ENCODE measurements around the gene KNOP1. TPM values are rescaled to one million over a fixed set of nuclear protein-coding genes. Genes with fewer than 3 reads are reported as not detected.

Gene KNOP1
- 1 to 10 TPM; 6.1 to 9.2 (median 7.9) TPM for total RNA-seq
- 12.5 TPM for polyA plus RNA-seq
- long read RNA-seq, donor 1, full-length matches to known transcripts = 2 of 16 reads
- long read RNA-seq, donor 1, partial matches to known transcripts = 12 of 16 reads
- long read RNA-seq, donor 1, other reads (novel, unspliced or antisense) = 2 of 16 reads
- long read RNA-seq, donor 2, full-length matches to known transcripts = 6 of 11 reads
- long read RNA-seq, donor 2, partial matches to known transcripts = 1 of 11 reads
- long read RNA-seq, donor 2, other reads (novel, unspliced or antisense) = 4 of 11 reads
- long read RNA-seq, donor 3, full-length matches to known transcripts = 1 of 3 reads
- long read RNA-seq, donor 3, partial matches to known transcripts = 1 of 3 reads
- long read RNA-seq, donor 3, other reads (novel, unspliced or antisense) = 1 of 3 reads
- long read RNA-seq, donor 4, full-length matches to known transcripts = 9 of 11 reads
- long read RNA-seq, donor 4, partial matches to known transcripts = 0 of 11 reads
- long read RNA-seq, donor 4, other reads (novel, unspliced or antisense) = 2 of 11 reads

GRCh38 chr16:19717741-19718623 lies at the start of gene KNOP1, which contains the start of gene IQCK:
KNOP1 (minus strand) TSS chr16:19718227; CDS start chr16:19715035, 3,192 bp downstream.
IQCK (plus strand) TSS chr16:19718271; CDS start chr16:19718307, 36 bp downstream.
- H3K27me3 ChIP-seq (ENCODE audit: control insufficient read depth, insufficient read depth) = no peaks in the 10 kb centered on the region
- under 1% methylated on average over 88 of the region's 88 CpGs for WGBS
- no peaks in the 10 kb centered on the region for H3K9me3 ChIP-seq (ENCODE audit: control insufficient read depth, low read length)
- H3K4me1 ChIP-seq (ENCODE audit: control insufficient read depth, insufficient read depth, low read length) = peaks cover 4% of the 10 kb centered on the region
- peak within 1 kb of the TSS; percentile 68 for H3K4me3 ChIP-seq (ENCODE audit: low read length)
- intact Hi-C loops (cut with DNase I) = loop anchor here in 3 of 4 donors (5.0 to 10.0 kb wide), 3 partner anchors 157 to 169 kb away; partner anchors contain the start of gene GPRC5B (in 1 of the 3)
- peak; percentile 97 for ATAC-seq
- peak within 1 kb of the TSS; percentile 59 for H3K27ac ChIP-seq (ENCODE audit: low read length)
- DNase-seq = peak; percentile 93 to 97 (median 96)

DNA sequence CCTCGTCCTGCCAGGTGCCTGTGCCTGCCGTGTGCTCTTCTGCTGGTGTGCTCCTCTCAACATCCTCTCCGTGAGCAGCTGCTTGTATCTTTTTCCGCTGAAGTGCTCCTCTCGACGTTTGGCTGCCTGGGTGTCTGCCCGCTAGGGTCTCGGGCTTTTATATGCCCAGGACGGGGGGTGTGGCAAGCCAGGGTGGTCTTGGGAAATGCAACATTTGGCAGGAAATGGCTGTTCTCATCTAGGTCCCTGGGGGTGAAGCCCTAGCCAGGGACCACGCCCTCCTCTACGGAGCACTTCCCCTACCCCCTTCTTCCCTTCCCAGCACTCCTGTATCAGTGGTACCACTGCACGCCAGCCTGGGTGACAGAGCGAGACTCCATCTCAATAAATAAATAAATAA lies 49.5 kb upstream of the KNOP1 start:
- 84% methylated on average over 13 of the region's 13 CpGs for WGBS
- H3K9me3 ChIP-seq (ENCODE audit: control insufficient read depth, low read length) = no peaks in the 10 kb centered on the region
- no peaks in the 10 kb centered on the region for H3K27me3 ChIP-seq (ENCODE audit: control insufficient read depth, insufficient read depth)
- ATAC-seq = peak in 1 of 2 donors; percentile 16
- no peak for DNase-seq
- H3K4me3 ChIP-seq (ENCODE audit: low read length) = no peak overlapping the region
- H3K4me1 ChIP-seq (ENCODE audit: control insufficient read depth, insufficient read depth, low read length) = no peaks in the 10 kb centered on the region
- H3K27ac ChIP-seq (ENCODE audit: low read length) = no peak overlapping the region
- intact Hi-C loops (cut with DNase I) = no loop called here

- Histone ChIP-seq H3K4me1 (ENCODE audit: control insufficient read depth, insufficient read depth, low read length) (no peaks in the 10 kb centered on the region), H3K4me3 (ENCODE audit: low read length) (no peak overlapping the region), H3K27ac (ENCODE audit: low read length) (no peak overlapping the region), H3K27me3 (ENCODE audit: control insufficient read depth, insufficient read depth) (no peaks in the 10 kb centered on the region), H3K9me3 (ENCODE audit: control insufficient read depth, low read length) (no peaks in the 10 kb centered on the region)
- ATAC-seq (no peak), DNase-seq (no peak)
- intact Hi-C loops (cut with DNase I) = no loop called here
- 95% methylated on average over 9 of the region's 9 CpGs for WGBS
These were observed 49.0 kb upstream of the KNOP1 start for GRCh38 chr16:19766988-19767387.

- ATAC-seq = peak in 1 of 2 donors; percentile 13
- no peak for DNase-seq
- 85% methylated on average over 3 of the region's 3 CpGs for WGBS
- no peak overlapping the region for H3K27ac ChIP-seq (ENCODE audit: low read length)
- no peaks in the 10 kb centered on the region for H3K9me3 ChIP-seq (ENCODE audit: control insufficient read depth, low read length)
- H3K4me3 ChIP-seq (ENCODE audit: low read length) = no peak overlapping the region
- intact Hi-C loops (cut with DNase I) = no loop called here
- H3K4me1 ChIP-seq (ENCODE audit: control insufficient read depth, insufficient read depth, low read length) = no peaks in the 10 kb centered on the region
- H3K27me3 ChIP-seq (ENCODE audit: control insufficient read depth, insufficient read depth) = no peaks in the 10 kb centered on the region
These were observed 48.5 kb upstream of the KNOP1 start for GRCh38 chr16:19766554-19766884.

- Histone ChIP-seq H3K27ac (ENCODE audit: low read length) (no peak overlapping the region), H3K27me3 (ENCODE audit: control insufficient read depth, insufficient read depth) (no peaks in the 10 kb centered on the region), H3K4me1 (ENCODE audit: control insufficient read depth, insufficient read depth, low read length) (no peaks in the 10 kb centered on the region), H3K4me3 (ENCODE audit: low read length) (no peak overlapping the region), H3K9me3 (ENCODE audit: control insufficient read depth, low read length) (no peaks in the 10 kb centered on the region)
- ATAC-seq (peak; percentile 62), DNase-seq (peak in 2 of 3 donors; percentile 83 to 86)
- 59% methylated on average over 6 of the region's 6 CpGs for WGBS
- intact Hi-C loops (cut with DNase I) = no loop called here
These were observed 48.0 kb upstream of the KNOP1 start for GRCh38 chr16:19765860-19766553.

DNA sequence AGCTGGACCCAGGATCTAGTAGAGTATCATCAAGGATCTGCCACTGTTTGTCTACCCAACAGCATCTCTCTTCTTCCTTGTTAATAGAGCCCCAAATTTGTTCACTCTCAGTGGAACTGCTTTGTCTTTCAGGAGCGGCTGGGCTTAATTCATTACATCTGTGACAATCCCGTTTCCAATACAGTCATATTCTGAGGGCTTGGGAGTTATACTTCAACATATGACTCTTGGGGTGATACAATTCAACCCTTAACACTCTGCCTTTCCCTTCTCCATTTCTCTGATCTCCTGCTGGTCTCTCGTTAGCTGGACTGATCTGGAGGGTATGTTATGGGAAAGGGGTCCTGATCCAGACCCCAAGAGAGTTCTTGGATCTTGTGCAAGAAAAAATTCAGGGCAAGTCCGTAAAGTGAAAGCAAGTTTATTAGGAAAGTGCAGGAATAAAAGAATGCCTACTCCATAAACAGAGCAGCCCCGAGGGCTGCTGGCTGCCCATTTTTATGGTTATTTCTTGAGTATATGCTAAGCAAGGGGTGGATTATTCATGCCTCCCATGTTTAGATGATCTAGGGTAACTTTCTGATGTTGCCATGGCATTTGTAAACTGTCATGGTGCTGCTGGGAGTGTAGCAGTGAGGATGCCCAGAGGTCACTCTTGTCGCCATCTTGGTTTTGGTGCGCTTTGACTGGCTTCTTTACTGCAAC lies 42.5 kb upstream of the KNOP1 start:
- Histone ChIP-seq H3K27ac (ENCODE audit: low read length) (no peak overlapping the region), H3K4me1 (ENCODE audit: control insufficient read depth, insufficient read depth, low read length) (no peaks in the 10 kb centered on the region), H3K9me3 (ENCODE audit: control insufficient read depth, low read length) (no peaks in the 10 kb centered on the region), H3K27me3 (ENCODE audit: control insufficient read depth, insufficient read depth) (no peaks in the 10 kb centered on the region), H3K4me3 (ENCODE audit: low read length) (no peak overlapping the region)
- ATAC-seq = no peak
- 91% methylated on average over 7 of the region's 7 CpGs for WGBS
- intact Hi-C loops (cut with DNase I) = no loop called here
- no peak for DNase-seq

DNA sequence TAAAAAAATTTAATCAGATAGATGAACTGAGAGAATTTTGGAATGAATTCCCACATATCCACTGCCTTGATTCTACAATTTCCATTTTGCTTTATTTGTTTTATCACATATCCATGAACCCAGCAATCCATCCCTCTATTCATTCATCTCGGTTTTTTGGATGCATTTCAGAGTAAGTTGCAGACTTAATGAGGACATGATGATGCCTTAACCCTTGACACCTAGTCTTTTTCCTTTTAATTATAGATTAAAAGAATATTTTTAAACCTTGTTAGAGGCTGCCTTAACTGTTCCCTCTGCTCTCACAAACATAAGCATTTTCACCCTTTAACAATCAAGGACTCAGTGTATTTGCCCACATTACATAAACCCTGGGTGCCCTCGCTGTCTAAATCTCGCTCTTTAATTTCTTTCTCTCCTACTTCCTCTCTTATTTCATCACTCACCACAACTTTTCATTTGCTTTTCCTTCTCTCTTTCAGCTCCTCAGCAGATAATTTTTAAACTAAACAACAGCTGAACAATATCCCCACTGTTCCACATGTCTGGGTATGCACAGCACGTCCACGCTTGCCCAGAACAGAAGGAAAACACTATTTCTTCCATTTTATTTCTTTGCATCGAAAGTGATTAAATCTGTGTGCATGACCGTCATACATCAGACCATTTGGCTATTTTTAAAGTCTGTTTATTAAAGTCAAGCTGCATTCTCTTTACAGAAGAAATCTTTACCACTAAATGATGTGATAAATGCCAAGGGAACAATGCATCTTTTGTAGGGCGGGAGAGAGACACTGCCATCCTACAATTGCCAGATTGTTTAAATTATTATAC lies 40.0 kb upstream of the KNOP1 start:
- Histone ChIP-seq H3K4me3 (ENCODE audit: low read length) (no peak overlapping the region), H3K27me3 (ENCODE audit: control insufficient read depth, insufficient read depth) (no peaks in the 10 kb centered on the region), H3K27ac (ENCODE audit: low read length) (no peak overlapping the region), H3K4me1 (ENCODE audit: control insufficient read depth, insufficient read depth, low read length) (peaks cover 8% of the 10 kb centered on the region), H3K9me3 (ENCODE audit: control insufficient read depth, low read length) (no peaks in the 10 kb centered on the region)
- ATAC-seq = peak in 1 of 2 donors; percentile 16
- no peak for DNase-seq
- intact Hi-C loops (cut with DNase I) = no loop called here
- 58% methylated on average over 8 of the region's 8 CpGs for WGBS

- Histone ChIP-seq H3K4me1 (ENCODE audit: control insufficient read depth, insufficient read depth, low read length) (peaks cover 8% of the 10 kb centered on the region), H3K4me3 (ENCODE audit: low read length) (no peak overlapping the region), H3K27ac (ENCODE audit: low read length) (no peak overlapping the region), H3K27me3 (ENCODE audit: control insufficient read depth, insufficient read depth) (no peaks in the 10 kb centered on the region), H3K9me3 (ENCODE audit: control insufficient read depth, low read length) (no peaks in the 10 kb centered on the region)
- ATAC-seq (no peak), DNase-seq (no peak)
- intact Hi-C loops (cut with DNase I) = no loop called here
- WGBS = 84% methylated on average over 5 of the region's 5 CpGs
These were observed 39.0 kb upstream of the KNOP1 start for GRCh38 chr16:19757026-19757425.

GRCh38 chr16:19755268-19755667 lies 37.2 kb upstream of the KNOP1 start:
- ATAC-seq (no peak), DNase-seq (no peak)
- Histone ChIP-seq H3K27me3 (ENCODE audit: control insufficient read depth, insufficient read depth) (no peaks in the 10 kb centered on the region), H3K4me3 (ENCODE audit: low read length) (no peak overlapping the region), H3K27ac (ENCODE audit: low read length) (peak overlapping the region; percentile 71), H3K4me1 (ENCODE audit: control insufficient read depth, insufficient read depth, low read length) (peaks cover 8% of the 10 kb centered on the region), H3K9me3 (ENCODE audit: control insufficient read depth, low read length) (no peaks in the 10 kb centered on the region)
- 95% methylated on average over 3 of the region's 3 CpGs for WGBS
- intact Hi-C loops (cut with DNase I) = no loop called here
